ENCODE results near the gene PROC. TPM values are rescaled to one million over a fixed set of nuclear protein-coding genes. Genes with fewer than 3 reads are reported as not detected.

Gene PROC
- total and polyA plus RNA-seq, 9 of the 15 experiments (the other 6 are each of a cell fraction or from before 2014, with no cell fraction given), result not detected

- no peak for TF ChIP-seq ZNF639 (CRISPR knock-in tag; conservative IDR thresholded peaks at IDR 0.05 in 1 of 2, IDR thresholded peaks at IDR 0.05 in 1 of 2)
- TF ChIP-seq ZNF512 (tag; IDR thresholded peaks at IDR 0.05), result no peak
- no peak for TF ChIP-seq EHMT2 (IDR thresholded peaks at IDR 0.05)
- TF ChIP-seq PBX2 (CRISPR knock-in tag; IDR thresholded peaks at IDR 0.05; ENCODE audit: low read depth), result no peak
- TF ChIP-seq PBX2 (tag; conservative IDR thresholded peaks at IDR 0.05; ENCODE audit: low read depth), result no peak
- TF ChIP-seq FOS (IDR thresholded peaks at IDR 0.05; ENCODE audit: extremely low read depth, insufficient read length), result no peak
- TF ChIP-seq CHAMP1 (IDR thresholded peaks at IDR 0.05), result no peak
- no peak for TF ChIP-seq RERE (CRISPR knock-in tag; IDR thresholded peaks at IDR 0.05; ENCODE audit: borderline replicate concordance)
- no peak for TF ChIP-seq ZZZ3 (IDR thresholded peaks at IDR 0.05)
- TF ChIP-seq SMAD2 (IDR thresholded peaks at IDR 0.05; ENCODE audit: low read depth, low read length), result no peak
- TF ChIP-seq ZNF785 (CRISPR knock-in tag; IDR thresholded peaks at IDR 0.05), result no peak
- no peak for TF ChIP-seq ZNF408 (CRISPR knock-in tag; IDR thresholded peaks at IDR 0.05; ENCODE audit: low read depth)
Observed at GRCh38 chr2:127415593-127416505, 2.4 kb upstream of the PROC start (continued).
